Upper lobe of left lung (tissue), 4 donors: ENCODE measurements around the gene MCAT.

ENCODE experiments used
- CTCF ChIP-seq, 6 experiments: fragments of 450-650 bp in 4 of 6; fragments of 200-600 bp in 2 of 6; sonication (generic) in 2 of 6; IDR thresholded peaks; one replicate each; pipeline ENCODE4 v1.5.1; 2016 to 2019; ENCODE audit warnings: antibody characterized with exemption in 6 of 6
- POLR2A ChIP-seq, 4 donors: fragments of 450-650 bp; IDR thresholded peaks; one replicate each; pipeline ENCODE4 v1.5.1; 2016 to 2017; ENCODE audit warnings: antibody characterized with exemption in 4 of 4, mild to moderate bottlenecking in 2 of 4
- POLR2AphosphoS5 ChIP-seq, 2 donors: sonication (generic); formaldehyde crosslinking; IDR thresholded peaks; one replicate each; pipeline ENCODE4 v1.5.1; 2017; ENCODE audit warnings: antibody characterized with exemption in 2 of 2

GRCh38 chr22:43109511-43109910, 33.7 kb downstream of the MCAT start:
- TF ChIP-seq CTCF (IDR thresholded peaks at IDR 0.05) (no peak), POLR2A (IDR thresholded peaks at IDR 0.05) (no peak), POLR2AphosphoS5 (IDR thresholded peaks at IDR 0.05) (no peak)
